GM12873 (cell line): ENCODE data around the gene RNF157.

ENCODE experiments used
- TF ChIP-seq, protein P1 (sequence below): IDR thresholded peaks from 2 replicates; pipeline ENCODE4 v1.5.1; 2012; ENCODE audit warnings: low read depth, mild to moderate bottlenecking, moderate library complexity, low read length, control low read depth; ENCODE audit not compliant: insufficient read depth; ENCODE audit errors: missing control alignments

RNF157 gene

DNA sequence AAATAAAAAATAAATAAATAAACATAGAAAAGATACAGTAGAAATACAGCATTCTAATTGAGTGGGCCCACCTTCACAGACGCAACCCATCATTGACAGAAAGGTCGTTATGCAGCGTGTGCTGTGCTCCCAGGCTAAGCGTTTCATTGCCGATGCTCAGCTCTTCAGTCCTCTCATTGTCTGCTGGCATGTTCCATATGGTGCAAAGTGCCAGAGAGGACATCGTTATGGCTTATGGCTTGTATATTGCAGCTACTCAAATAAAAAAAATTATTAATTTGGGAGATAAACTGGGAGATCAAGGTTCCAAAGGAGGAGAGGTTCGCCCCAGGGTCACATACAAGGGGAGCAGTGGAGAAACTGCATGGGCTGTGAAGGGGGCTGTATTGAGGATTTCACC, 13.5 kb upstream of the RNF157 start:
- TF ChIP-seq, protein P1, sequence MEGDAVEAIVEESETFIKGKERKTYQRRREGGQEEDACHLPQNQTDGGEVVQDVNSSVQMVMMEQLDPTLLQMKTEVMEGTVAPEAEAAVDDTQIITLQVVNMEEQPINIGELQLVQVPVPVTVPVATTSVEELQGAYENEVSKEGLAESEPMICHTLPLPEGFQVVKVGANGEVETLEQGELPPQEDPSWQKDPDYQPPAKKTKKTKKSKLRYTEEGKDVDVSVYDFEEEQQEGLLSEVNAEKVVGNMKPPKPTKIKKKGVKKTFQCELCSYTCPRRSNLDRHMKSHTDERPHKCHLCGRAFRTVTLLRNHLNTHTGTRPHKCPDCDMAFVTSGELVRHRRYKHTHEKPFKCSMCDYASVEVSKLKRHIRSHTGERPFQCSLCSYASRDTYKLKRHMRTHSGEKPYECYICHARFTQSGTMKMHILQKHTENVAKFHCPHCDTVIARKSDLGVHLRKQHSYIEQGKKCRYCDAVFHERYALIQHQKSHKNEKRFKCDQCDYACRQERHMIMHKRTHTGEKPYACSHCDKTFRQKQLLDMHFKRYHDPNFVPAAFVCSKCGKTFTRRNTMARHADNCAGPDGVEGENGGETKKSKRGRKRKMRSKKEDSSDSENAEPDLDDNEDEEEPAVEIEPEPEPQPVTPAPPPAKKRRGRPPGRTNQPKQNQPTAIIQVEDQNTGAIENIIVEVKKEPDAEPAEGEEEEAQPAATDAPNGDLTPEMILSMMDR = no peak

DNA sequence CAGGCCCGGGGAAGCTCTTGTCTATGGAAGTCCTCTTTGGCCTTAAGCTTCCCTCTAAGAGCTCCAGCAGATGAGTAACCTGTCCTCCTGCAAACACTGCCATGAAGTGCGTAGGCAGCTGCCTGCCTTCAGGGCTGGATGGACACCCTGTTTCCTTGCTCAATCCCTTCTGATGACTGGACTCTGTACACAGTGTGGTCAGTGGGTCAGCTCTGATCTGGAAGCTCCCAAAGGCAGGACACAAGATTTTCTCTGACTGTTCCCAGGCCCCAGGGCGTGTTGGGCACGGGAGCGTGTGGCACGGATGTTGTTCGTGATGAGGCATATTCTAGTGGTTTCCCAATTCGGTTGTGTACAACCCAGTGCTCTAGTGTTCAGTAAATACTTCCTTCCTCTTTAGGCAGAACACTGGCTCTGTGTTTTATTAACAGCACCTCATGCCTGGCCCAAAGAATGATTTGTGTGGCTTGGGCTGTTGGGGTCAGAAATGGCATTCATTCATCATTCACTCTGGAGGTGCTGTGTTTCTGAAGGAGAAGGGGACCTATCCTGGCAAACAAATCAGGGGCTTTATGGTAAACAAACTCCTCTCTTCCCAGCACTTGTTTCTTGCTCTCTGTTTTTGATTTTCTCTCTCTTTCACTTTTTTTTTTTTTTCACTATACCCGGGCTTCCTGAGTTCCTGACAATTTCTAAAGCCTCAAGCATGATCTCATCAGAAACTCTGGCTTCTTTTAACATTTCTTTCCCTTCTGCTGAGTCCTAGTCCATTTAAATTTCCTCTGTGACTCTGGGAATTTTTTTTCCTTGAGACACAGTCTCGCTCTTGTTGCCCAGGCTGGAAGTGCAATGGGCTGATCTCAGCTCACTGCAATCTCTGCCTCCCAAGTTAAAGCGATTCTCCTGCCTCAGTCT, 12.0 kb upstream of the RNF157 start:
- TF ChIP-seq, protein P1 = no peak

DNA sequence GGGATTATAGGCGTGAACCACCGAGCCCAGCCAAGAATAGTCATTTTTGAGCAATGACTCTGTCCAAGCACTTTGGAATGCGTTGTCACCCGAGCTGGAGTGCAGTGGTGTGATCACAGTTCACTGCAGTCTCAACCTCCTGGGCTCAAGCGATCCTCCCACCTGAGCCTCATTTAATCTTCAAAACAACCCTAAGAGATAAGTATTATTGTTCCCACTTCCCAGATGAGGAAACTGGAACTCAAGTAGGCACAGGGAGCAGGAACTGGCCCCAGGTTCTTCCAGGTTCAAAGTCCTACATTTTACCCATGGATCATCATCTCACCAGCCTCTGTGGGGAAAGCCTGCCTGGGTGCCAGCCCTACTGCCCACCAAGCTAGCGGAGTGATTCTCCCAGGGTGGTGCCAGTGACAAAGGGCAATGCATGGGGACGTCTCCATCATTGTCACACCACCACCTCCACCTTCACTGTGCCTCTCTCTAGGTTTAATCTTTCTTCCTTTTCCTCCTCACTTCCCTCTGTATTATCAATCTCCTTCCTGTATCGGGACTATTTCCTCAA, 11.3 kb upstream of the RNF157 start:
- TF ChIP-seq, protein P1 = no peak

DNA sequence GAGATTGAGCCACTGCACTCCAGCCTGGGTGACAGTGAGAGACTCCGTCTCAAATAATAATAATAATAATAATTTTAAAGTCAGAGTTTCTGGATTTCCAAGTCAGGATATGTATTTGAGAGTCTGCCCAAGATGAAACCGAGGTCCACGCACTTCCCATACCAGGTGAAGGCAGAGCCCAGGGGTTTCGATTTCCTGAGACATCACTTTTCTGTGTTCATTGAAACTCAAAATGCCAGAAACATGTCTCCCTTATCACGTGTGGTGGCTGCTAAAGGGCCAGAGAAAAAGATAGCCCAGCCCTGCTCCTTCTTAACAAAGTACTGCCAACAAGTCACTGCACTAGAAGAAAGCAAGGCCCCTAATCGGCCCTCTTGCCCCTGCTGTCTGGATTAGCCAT, 9.8 kb upstream of the RNF157 start:
- TF ChIP-seq, protein P1 = no peak

DNA sequence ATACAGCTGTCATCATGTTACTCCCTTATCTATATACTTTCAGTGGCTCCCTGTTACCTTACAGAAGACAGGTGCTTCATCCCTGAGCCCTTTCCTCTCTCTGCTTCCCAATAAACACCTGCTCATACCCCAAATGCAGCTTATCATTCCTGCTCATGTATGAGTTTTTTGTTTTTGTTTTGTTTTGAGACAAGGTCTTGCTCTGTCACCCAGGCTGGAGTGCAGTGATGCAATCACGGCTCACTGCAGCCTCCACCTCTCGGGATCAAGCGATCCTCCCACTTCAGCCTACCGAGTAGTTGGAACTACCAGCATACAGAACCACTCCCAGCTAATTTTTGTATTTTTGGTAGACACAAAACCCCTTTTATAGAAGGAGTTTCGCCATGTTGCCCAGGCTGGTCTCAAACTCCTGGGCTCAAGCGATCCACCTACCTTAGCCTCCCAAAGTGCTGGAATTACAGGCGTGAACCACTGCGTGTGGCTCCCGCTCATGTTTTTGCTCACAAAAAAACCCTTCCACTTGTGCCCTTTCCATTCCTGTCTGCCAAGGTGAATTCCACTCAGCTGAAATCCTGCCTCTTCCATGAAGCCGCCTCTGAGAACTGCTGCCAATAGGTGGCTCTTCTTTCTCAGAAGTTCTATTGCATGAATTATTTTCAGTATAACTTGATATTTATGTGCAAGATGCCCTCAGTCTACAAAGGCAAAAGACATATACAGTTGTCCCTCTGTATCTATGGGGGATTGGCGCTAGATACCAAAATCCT, 7.9 kb upstream of the RNF157 start:
- TF ChIP-seq, protein P1 = peak; percentile 10

DNA sequence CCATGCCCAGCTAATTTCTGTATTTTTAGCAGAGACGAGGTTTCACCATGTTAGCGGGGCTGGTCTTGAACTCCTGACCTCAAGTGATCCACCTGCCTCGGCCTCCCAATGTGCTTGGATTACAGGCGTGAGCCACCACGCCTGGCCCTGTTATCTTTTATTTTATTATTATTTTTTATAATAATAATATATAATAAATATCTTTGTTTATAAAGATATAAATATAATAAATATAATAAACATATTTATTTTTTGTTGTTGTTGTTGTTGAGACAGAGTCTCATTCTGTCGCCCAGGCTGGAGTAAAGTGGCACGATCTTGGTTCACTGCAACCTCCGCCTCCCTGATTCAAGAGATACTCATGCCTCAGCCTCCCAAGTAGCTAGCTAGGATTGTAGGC, 7.0 kb upstream of the RNF157 start:
- TF ChIP-seq, protein P1 = no peak
